GM10266 (cell line): ENCODE results near the gene ANKRD30A.

Experiments
- DNase-seq: peaks from one replicate; pipeline ENCODE4 v3.0.0; 2012; ENCODE audit errors: extremely low spot score
- TF ChIP-seq, protein P1 (sequence below): IDR thresholded peaks from 2 replicates; pipeline ENCODE4 v1.5.1; 2012; ENCODE audit warnings: mild to moderate bottlenecking, low read depth; ENCODE audit not compliant: control insufficient read depth, insufficient read depth; ENCODE audit errors: missing control alignments

ANKRD30A gene

DNA sequence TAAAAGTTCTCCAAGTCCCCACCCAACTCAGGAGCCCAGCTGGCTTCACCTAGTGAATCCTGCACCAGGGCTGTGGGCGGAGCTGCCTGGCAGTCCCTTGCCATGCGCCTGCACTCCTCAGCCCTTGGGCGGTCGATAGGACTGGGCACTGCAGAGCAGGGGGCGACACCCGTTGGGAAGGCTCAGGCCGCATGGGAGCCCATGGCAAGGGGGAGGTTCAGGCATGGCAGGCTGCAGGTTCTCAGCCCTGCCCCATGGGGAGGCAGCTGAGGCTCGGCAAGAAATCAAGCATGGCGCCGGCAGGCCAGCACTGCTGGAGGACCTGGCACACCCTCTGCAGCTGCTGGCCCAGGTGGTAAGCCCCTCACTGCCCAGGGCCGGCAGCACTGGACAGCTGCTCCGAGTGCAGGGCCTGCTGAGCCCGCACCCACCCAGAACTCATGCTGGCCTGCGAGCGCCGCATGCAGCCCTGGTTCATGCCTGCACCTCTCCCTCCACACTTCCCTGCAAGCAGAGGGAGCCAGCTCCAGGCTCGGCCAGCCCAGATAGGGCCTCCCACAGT is 149.9 kb downstream of the ANKRD30A start:
- TF ChIP-seq, protein P1, sequence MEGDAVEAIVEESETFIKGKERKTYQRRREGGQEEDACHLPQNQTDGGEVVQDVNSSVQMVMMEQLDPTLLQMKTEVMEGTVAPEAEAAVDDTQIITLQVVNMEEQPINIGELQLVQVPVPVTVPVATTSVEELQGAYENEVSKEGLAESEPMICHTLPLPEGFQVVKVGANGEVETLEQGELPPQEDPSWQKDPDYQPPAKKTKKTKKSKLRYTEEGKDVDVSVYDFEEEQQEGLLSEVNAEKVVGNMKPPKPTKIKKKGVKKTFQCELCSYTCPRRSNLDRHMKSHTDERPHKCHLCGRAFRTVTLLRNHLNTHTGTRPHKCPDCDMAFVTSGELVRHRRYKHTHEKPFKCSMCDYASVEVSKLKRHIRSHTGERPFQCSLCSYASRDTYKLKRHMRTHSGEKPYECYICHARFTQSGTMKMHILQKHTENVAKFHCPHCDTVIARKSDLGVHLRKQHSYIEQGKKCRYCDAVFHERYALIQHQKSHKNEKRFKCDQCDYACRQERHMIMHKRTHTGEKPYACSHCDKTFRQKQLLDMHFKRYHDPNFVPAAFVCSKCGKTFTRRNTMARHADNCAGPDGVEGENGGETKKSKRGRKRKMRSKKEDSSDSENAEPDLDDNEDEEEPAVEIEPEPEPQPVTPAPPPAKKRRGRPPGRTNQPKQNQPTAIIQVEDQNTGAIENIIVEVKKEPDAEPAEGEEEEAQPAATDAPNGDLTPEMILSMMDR: no peak
- no peak for DNase-seq

DNA sequence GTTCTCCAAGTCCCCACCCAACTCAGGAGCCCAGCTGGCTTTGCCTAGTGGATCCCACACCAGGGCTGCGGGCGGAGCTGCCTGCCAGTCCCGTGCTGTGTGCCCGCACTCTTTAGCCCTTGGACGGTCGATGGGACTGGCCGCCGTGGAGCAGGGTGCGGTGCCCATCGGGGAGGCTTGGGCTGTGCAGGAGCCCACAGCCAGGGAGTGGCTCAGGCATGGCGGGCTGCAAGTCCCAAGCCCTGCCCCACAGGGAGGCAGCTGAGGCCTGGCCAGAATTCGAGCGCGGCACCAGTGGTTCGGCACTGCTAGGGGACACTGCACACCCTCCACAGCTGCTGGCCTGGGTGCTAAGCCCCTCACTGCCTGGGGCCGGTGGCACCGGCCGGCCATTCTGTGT is 159.7 kb downstream of the ANKRD30A start:
- no peak for DNase-seq
- TF ChIP-seq, protein P1: no peak

- TF ChIP-seq, protein P1: no peak
- no peak for DNase-seq
Observed at GRCh38 chr10:37289833-37290464, 164.6 kb downstream of the ANKRD30A start.

- TF ChIP-seq, protein P1: no peak
- no peak for DNase-seq
Observed at GRCh38 chr10:37301271-37301670, 175.9 kb downstream of the ANKRD30A start.

- TF ChIP-seq, protein P1: no peak
- DNase-seq: no peak
Observed at GRCh38 chr10:37304036-37304435, 178.6 kb downstream of the ANKRD30A start.

GRCh38 chr10:37314350-37314749 is 189.0 kb downstream of the ANKRD30A start:
- TF ChIP-seq, protein P1: no peak
- no peak for DNase-seq

DNA sequence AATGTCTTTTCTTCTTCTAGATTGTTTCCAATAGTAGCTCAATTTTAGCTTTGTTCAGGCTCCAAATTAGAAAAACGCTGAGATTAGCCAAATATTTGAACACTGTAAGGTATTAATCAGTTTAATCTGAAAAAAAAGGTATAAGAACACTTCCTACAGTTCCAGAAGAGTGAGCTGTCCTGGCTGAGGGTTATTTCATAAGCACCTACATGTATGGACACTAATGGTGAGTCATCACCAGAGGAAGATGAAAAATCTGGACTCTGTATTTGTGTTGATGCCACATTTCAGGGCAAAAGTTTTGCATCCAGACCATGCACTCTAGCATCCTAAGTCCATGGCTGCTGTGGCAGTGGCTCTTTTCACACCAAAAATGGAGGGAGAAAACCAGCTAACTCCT is 189.5 kb downstream of the ANKRD30A start:
- DNase-seq: no peak
- TF ChIP-seq, protein P1: no peak
